GM13976 (cell line): ENCODE measurements around the gene PCSK7.
A peak's percentile ranks its signal among the peaks of the same experiment; 100 is the strongest.

Source experiments
- DNase-seq: peaks from one replicate; pipeline ENCODE4 v3.0.0; 2012; ENCODE audit warnings: low spot score
- in situ Hi-C: fragments of 300-500 bp; cut with MboI; formaldehyde crosslinking; loops from one replicate; pipeline ENCODE4 v1.12.0; 2022; ENCODE audit warnings: low sequenced_read_pairs, mixed read lengths, inconsistent platforms; ENCODE audit not compliant: unreplicated experiment
- TF ChIP-seq, protein P1 (sequence below): IDR thresholded peaks from 2 replicates; pipeline ENCODE4 v1.5.1; 2012; ENCODE audit warnings: borderline replicate concordance, mild to moderate bottlenecking; ENCODE audit not compliant: insufficient read depth; ENCODE audit errors: extremely low read depth, missing control alignments, control extremely low read depth

Gene PCSK7

DNA sequence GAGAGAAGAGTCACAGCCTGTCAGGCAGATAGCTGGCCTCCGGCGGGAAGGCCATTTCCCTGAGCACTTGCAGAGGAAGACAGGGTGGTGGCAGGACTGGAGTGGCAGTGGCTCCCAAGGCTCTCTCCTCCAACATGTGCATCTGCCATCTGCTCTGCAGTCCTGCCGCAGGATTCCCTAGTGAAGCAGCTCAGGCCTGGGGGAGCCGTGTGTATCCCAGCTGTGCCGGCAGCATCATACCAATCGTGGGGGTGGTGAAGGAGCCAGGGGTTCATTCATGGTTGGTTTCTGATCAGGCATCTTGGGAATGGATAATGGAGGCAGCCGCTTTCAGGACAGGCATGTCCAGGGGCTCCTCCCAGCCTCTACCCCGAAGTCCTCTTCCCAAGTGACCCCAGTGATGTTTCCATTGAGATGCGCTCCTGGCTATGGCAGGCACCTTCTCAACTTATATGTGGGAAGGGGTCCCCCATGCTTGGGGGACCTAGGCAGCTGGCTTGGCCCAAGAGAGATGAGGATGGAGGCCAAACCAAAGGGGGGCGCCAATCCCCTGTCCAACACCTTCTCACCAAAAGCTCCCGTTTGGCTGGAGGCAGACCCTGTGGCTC is 26.6 kb downstream of the PCSK7 start:
- TF ChIP-seq, protein P1, sequence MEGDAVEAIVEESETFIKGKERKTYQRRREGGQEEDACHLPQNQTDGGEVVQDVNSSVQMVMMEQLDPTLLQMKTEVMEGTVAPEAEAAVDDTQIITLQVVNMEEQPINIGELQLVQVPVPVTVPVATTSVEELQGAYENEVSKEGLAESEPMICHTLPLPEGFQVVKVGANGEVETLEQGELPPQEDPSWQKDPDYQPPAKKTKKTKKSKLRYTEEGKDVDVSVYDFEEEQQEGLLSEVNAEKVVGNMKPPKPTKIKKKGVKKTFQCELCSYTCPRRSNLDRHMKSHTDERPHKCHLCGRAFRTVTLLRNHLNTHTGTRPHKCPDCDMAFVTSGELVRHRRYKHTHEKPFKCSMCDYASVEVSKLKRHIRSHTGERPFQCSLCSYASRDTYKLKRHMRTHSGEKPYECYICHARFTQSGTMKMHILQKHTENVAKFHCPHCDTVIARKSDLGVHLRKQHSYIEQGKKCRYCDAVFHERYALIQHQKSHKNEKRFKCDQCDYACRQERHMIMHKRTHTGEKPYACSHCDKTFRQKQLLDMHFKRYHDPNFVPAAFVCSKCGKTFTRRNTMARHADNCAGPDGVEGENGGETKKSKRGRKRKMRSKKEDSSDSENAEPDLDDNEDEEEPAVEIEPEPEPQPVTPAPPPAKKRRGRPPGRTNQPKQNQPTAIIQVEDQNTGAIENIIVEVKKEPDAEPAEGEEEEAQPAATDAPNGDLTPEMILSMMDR = no peak
- DNase-seq = peak; percentile 16
- in situ Hi-C loops = no loop called here

DNA sequence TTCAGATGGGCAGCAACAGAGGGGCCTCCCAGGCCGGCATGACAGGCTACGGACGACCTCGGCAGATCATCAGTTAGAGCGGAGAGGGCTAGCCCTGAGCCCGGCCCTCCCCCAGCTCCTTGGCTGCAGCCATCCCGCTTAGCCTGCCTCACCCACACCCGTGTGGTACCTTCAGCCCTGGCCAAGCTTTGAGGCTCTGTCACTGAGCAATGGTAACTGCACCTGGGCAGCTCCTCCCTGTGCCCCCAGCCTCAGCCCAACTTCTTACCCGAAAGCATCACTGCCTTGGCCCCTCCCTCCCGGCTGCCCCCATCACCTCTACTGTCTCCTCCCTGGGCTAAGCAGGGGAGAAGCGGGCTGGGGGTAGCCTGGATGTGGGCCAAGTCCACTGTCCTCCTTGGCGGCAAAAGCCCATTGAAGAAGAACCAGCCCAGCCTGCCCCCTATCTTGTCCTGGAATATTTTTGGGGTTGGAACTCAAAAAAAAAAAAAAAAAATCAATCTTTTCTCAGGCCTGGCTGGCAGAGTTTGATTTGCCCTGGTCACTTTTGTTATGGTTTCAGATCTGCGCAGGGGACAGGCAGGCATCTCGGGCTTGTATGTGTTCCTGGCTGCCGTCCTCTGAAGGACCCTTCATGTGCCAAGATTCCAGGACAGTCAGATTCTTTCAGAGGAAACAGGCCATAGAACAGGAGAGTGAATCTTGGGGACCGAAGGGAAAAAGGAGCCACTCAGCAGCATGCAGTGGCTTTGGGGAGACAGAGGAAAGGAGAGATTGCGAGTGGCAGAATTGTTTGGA is 27.4 kb downstream of the PCSK7 start:
- peak; percentile 13 for DNase-seq
- TF ChIP-seq, protein P1 = no peak
- in situ Hi-C loops = no loop called here

DNA sequence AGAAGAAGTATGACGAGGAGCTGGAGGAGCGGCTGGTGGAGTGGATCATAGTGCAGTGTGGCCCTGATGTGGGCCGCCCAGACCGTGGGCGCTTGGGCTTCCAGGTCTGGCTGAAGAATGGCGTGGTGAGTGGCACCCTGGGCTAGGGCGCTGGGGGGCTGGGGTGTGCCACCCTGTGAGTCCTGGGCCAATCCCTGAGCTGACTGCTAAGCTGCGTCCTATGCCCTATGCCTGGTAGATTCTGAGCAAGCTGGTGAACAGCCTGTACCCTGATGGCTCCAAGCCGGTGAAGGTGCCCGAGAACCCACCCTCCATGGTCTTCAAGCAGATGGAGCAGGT is 28.8 kb downstream of the PCSK7 start:
- in situ Hi-C loops = no loop called here
- DNase-seq = peak; percentile 13
- TF ChIP-seq, protein P1 = no peak

DNA sequence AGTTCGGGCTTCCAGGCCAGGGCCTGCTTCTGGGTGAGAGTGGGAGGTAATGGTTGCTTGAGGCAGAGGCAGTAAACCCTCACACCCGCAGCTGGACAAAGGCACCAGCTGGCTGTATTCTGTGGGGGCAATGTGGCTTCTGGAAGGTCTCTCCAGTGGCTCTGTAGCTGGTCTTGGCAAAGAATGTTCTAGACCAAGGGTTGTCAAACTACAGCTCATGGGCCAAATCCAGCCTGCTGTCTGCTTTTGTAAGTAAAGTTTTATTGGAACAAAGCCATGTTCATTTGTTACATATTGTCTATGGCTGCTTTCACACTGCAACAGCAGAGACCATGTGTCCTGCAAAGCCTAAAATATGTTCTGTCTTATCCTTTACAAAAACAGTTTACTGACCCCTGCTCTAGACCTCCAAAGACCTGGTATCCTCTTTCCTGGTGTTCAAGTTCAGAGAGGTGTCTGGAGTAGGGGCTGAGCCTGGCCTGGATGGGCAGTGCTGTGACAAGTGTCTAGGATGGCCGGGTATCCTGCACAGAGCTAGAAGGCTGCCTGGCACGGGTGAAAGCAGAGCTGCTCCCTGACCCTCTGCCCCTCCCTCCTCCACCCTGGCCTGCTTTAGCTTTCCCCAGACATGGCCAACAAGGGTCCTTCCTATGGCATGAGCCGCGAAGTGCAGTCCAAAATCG is 29.3 kb downstream of the PCSK7 start:
- in situ Hi-C loops = no loop called here
- TF ChIP-seq, protein P1 = no peak
- peak; percentile 23 for DNase-seq

DNA sequence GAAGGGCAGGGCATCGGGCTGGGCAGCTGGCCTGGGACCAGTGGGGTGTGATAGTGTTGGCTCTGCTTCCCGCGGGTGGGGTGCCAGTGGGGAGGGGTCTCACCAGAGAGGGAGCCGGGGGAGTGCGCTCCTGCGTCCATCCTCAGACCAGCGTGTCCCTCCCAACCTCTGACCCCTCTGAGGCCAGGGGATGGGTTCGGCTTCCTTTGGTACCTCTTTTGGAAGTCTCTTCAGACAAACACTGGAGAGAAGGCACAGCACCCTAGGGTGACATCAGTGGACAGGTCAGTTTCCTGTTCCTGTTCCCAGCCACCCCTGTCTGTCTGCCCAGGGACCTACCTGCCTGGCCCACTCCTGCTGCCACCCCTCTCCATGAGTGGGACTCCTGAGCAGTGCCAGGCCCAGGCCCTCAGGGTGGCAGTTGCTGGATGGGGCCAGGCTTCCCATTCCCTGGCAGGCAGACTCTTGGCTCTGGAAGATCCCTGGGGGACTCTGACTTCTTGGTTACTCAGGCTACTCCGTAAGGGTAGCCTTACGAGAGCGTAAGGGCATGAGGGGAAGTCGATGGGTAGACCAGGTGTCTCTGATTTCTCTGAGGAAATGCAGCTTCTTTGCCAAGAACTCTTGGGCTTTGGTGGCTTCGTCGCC is 30.1 kb downstream of the PCSK7 start:
- in situ Hi-C loops = no loop called here

DNA sequence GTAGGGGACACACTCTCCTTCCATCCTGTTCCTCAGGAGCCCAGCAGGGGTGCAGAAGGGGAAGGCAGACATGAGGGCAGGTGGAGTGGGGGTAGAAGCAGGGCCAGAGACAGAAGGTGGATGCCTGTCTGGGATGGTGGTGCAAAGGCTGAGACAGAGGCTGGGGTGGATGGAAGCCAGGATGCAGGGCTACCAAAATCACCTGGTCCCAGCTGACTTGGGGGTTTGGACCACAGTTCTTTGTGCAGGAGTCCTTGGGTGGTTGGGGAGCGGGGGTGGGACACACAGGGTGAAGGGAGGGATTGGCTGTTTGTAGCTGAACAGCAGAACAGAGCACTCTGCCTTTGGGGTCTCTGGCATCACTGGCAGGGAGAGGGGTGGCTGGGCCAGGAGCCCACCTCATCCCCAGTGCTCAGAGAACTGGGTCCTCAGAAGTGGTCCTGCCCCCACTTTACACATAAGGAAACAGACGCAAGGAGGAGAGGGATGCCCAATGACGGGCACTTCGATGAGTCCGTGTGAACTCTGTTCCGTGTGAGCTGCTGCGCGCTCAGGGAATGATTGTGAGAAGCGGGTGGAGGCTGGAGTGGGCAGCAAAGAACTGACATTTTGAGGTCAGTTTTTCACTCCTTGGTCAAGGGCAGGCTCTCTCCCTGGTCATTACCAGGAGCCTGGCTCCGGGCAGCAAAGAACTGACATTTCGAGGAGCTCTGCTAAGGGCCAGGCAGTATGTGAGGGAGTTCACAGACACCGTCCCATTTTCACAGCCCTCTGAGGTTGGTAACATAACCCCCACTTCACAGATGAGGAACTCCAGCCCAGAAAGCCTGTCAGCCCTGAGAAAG is 30.8 kb downstream of the PCSK7 start:
- TF ChIP-seq, protein P1 = no peak
- in situ Hi-C loops = no loop called here
- DNase-seq = peak; percentile 26

More for the DNA sequence above, 30.1 kb downstream of the PCSK7 start:
- TF ChIP-seq, protein P1 = no peak
- peak; percentile 26 for DNase-seq
